HUES6 (cell line): Measurements from ENCODE around the gene ANO10.

Experiments used
- H3K27ac ChIP-seq: 2 replicates; pipeline ENCODE4 v1.7.0; 2013; ENCODE audit warnings: low read depth, mild to moderate bottlenecking, low read length, inconsistent platforms
- H3K27me3 ChIP-seq: 2 replicates; pipeline ENCODE4 v1.6.1; 2013; ENCODE audit warnings: low read length; ENCODE audit not compliant: control insufficient read depth, insufficient read depth
- H3K36me3 ChIP-seq: 2 replicates; pipeline ENCODE4 v1.6.1; 2013; ENCODE audit warnings: low read length; ENCODE audit not compliant: control insufficient read depth, insufficient read depth
- H3K4me1 ChIP-seq: 2 replicates; pipeline ENCODE4 v1.6.1; 2013; ENCODE audit warnings: low read length; ENCODE audit not compliant: control insufficient read depth, insufficient read depth
- H3K4me3 ChIP-seq: 2 replicates; pipeline ENCODE4 v1.5.1; 2013; ENCODE audit warnings: low read depth, low read length
- H3K9ac ChIP-seq: one replicate; pipeline ENCODE4 v1.6.1; 2013; ENCODE audit warnings: mild to moderate bottlenecking, low read length
- H3K9me3 ChIP-seq: 2 replicates; pipeline ENCODE4 v1.6.1; 2013; ENCODE audit warnings: low read depth, low read length; ENCODE audit not compliant: control insufficient read depth, insufficient read depth

The ANO10 gene

DNA sequence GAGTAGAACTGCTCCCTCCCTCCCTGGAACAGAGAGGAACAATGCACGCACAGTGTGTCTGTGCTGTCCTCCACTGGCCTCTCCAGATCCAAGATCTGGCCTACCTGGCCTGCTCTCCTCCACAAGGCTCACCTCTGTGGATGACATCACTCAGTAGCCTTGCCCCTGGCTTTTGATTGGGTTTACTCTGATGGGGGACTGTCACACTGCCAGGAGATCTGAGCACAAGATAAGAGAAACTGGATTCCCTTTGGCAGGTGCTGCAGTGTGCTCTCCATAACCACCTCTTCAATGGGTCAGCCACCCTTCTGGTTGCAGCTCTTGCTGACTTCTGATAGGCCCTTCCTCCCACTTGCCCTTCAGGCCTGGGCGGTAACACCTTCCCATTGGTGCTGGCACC lies 22.6 kb upstream of the ANO10 start:
- H3K9me3 ChIP-seq = no peaks in the 10 kb centered on the region
- no peak overlapping the region for H3K27ac ChIP-seq

DNA sequence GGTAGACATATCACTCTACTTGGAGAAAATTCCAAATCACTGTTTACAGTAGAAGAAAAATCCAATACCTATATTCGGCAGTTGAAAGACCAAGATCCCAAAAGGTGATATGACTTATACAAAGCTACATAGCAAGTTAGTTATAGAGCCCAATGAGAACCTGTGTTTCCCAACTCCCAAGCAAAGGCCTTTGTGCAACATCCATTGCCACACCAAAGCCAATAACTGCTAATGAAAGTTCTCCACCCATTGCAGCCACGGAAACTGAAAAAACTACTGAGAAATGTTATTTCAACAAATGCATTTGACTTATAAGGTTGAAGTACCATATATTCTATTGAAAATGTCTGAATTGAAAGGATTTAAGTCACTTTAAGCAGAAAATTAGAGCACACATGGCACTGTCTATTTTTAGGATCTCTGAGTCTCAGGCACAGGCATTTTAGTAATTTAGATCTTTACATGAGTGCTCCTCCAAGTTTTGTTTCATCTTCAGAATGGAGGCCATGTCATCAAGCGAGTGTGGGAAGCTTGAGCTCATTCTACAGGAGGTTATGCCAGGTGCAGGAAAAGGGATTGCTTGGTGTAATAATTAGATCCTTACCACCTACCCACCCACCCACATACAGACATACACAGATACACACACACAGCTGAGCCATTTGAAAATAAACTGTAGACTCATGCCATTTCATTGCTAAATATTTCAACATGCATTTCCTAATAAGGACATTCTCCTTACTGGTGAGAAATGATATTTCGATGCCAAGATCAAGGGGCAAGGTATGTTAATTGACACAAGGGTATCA lies 19.7 kb upstream of the ANO10 start:
- no peak overlapping the region for H3K9ac ChIP-seq
- no peak overlapping the region for H3K27ac ChIP-seq
- no peak overlapping the region for H3K4me3 ChIP-seq
- H3K36me3 ChIP-seq = no peaks in the 10 kb centered on the region
- no peaks in the 10 kb centered on the region for H3K9me3 ChIP-seq
- H3K27me3 ChIP-seq = no peaks in the 10 kb centered on the region
- H3K4me1 ChIP-seq = peaks cover 7% of the 10 kb centered on the region; the same call in 1 of the 2 replicates

More for the DNA sequence above, 22.6 kb upstream of the ANO10 start:
- H3K4me3 ChIP-seq = no peak overlapping the region
- H3K4me1 ChIP-seq = peaks cover 12% of the 10 kb centered on the region
- H3K9ac ChIP-seq = no peak overlapping the region
- no peaks in the 10 kb centered on the region for H3K27me3 ChIP-seq
- H3K36me3 ChIP-seq = no peaks in the 10 kb centered on the region

DNA sequence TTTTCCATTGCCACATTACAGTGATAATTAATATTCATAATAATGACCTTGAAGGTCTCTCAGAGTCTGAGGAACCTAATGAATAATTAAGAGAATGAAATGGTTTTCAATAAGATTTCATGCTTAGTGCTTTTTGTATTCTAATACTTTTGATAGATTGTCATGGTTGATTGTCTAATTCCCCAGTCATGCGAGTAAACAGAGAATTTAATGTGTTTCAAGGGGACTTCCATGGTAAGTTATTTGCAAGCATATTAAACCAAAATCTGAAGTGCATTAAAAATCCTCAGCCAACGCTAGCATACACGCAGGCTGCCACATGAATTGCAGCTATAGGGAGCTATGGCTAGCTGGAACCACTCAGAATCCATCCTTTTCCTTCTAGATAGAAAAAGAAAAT lies 18.9 kb upstream of the ANO10 start:
- H3K9ac ChIP-seq = no peak overlapping the region
- no peak overlapping the region for H3K27ac ChIP-seq
- no peak overlapping the region for H3K4me3 ChIP-seq
- no peaks in the 10 kb centered on the region for H3K27me3 ChIP-seq
- no peaks in the 10 kb centered on the region for H3K9me3 ChIP-seq
- no peaks in the 10 kb centered on the region for H3K36me3 ChIP-seq
- H3K4me1 ChIP-seq = peaks cover 7% of the 10 kb centered on the region; the same call in 1 of the 2 replicates

DNA sequence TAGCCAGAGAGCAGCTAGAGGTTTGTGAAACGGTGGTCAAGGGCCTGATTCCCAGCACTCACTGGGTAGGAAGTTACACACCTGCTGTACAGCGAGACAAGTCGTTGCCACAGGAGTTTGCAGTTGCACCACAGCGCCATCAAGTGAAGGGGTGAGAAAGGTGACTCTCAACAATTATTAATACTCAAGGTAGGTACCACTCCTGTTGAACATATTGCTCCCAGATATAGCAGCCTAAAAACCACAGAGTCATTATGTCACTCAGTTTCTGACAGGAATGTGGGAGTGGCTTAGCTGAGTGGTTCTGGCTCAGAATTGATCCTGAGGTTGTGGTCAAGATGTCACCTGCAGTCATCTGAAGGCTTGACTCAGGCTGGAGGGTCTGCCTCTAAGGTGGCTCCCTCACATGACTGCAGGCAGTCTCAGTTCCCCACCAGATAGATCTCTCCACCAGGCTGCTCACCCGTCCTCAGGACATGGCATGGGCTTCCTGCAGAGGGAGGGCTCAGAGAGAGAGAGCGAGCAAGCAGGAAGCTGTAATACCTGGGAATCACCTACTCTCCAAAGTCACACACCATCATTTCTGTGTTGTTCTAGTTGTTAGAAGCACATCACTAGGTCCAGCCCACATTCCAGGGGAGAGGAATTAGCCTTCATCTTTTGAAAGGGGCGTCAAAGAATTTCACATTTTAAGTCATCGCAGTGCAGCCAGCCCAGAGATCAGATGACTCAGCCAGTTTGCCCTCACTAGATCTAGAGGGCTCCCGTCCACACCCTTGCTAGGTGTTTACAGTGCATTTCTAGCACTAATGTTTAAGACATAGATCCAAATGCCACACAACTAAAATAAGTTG lies 17.0 kb upstream of the ANO10 start:
- Histone ChIP-seq H3K9me3 (no peaks in the 10 kb centered on the region), H3K9ac (no peak overlapping the region), H3K27ac (no peak overlapping the region), H3K27me3 (no peaks in the 10 kb centered on the region), H3K4me1 (peaks cover 7% of the 10 kb centered on the region; the same call in 1 of the 2 replicates), H3K4me3 (no peak overlapping the region), H3K36me3 (no peaks in the 10 kb centered on the region)

DNA sequence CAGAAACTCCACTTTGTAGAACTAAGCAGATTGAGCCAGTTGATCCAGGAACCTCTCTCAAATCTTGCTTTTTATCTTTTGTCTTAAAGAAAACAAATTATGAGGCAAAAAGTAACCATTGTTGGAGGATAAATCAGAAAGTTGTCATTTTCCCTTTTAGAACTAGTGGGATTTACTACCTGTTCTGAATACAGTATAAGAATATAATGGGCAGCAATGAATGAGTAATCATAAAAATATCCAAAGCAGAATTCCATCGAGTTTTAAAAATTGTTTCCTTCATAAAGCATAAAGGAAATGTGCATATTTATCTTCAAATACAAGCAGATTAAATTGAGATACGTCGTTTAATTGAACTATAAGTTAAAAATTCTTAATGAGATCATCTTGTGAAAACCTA lies 15.9 kb upstream of the ANO10 start:
- H3K36me3 ChIP-seq = no peaks in the 10 kb centered on the region
- H3K27ac ChIP-seq = no peak overlapping the region
- H3K4me1 ChIP-seq = peaks cover 7% of the 10 kb centered on the region; the same call in 1 of the 2 replicates
- no peak overlapping the region for H3K9ac ChIP-seq
- peaks cover 3% of the 10 kb centered on the region; the same call in 1 of the 2 replicates for H3K9me3 ChIP-seq
- no peaks in the 10 kb centered on the region for H3K27me3 ChIP-seq
- H3K4me3 ChIP-seq = no peak overlapping the region

DNA sequence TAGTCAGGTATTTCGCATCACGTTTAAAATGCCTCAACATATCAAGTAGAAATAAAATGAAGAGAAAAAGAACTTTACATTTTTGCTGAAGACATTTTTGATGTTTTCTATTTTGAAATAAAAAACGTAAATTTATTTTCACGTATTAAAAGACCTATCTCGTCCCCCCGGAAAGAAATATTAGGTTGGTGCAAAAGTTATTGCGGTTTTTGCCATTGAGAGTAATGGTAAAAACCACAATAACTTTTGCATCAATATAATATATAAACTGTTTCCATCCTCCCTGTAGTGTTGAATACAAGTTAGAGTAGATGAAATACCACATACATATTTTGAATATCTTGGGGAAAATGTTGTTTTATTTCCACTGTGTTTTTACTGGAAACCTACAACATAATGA lies 11.2 kb upstream of the ANO10 start:
- no peaks in the 10 kb centered on the region for H3K36me3 ChIP-seq
- no peak overlapping the region for H3K4me3 ChIP-seq
- no peaks in the 10 kb centered on the region for H3K27me3 ChIP-seq
- no peak overlapping the region for H3K27ac ChIP-seq
- H3K9me3 ChIP-seq = peaks cover 6% of the 10 kb centered on the region; the same call in 1 of the 2 replicates
- H3K9ac ChIP-seq = no peak overlapping the region
- H3K4me1 ChIP-seq = no peaks in the 10 kb centered on the region

DNA sequence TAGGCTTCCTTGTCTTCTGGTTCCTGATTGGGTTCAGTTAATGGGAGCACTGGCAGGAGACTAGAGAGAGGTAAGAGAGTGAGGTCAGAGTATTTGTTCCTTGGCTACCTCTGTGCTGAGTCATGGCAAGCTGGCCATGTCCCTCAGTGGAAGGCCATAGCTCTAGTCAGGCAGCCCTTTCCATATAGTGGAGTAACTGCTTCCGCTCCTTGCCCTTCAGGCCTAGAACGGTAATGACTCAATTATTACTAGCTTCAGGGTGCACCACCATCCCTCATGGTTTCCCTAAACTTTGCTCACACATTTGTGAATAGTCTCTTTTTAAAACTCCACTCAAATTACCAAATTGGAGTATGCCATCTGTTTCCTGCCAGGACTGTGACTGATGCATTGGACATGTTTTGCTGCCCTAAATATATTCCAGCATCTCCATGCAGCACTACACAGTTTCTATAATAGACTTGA lies 10.5 kb upstream of the ANO10 start:
- no peak overlapping the region for H3K9ac ChIP-seq
- H3K4me1 ChIP-seq = no peaks in the 10 kb centered on the region
- no peaks in the 10 kb centered on the region for H3K36me3 ChIP-seq

DNA sequence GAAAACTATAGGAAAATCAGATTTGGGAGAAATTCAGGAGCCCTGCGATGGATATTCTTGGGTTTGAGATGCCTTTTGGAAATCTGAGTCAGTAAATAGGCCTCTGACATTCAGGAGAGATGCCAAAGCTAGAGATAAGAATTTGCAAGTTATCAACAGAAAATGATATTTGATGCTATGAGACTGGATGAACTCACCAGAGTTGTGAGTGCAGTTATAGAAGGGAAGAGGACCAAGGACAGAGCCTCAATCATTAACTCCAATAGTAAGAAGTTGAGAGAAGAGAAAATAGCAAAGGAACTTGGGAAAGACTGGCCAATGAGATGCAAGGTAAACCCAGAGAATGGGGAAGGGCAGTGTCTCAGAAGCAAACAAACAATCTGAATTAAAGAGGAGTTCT lies 7.9 kb upstream of the ANO10 start:
- Histone ChIP-seq H3K9me3 (peaks cover 9% of the 10 kb centered on the region; the same call in 1 of the 2 replicates), H3K4me3 (no peak overlapping the region), H3K27ac (no peak overlapping the region), H3K4me1 (no peaks in the 10 kb centered on the region), H3K36me3 (no peaks in the 10 kb centered on the region), H3K27me3 (no peaks in the 10 kb centered on the region), H3K9ac (no peak overlapping the region)

More for the DNA sequence above, 10.5 kb upstream of the ANO10 start:
- no peak overlapping the region for H3K27ac ChIP-seq
- H3K27me3 ChIP-seq = no peaks in the 10 kb centered on the region
- no peak overlapping the region for H3K4me3 ChIP-seq
- peaks cover 6% of the 10 kb centered on the region; the same call in 1 of the 2 replicates for H3K9me3 ChIP-seq

DNA sequence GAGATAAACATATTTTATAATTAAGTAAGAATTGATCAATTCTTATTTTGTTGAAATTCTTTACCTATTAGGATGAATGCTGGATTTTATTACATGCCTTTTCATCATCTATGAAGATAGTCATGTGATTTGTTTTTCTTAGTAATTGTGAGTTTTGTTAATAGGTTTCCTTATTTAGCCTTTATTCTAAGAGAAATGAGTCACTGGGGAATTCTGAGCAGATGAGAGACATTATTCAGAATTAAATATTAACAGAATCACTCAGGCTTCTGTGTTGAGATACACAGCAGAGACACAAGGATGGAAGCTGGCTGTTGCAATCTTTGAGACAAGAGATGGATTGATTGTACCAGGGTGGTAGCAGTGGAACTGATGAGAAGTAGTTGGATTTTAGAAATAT lies 7.4 kb upstream of the ANO10 start:
- no peaks in the 10 kb centered on the region for H3K36me3 ChIP-seq
- no peak overlapping the region for H3K9ac ChIP-seq
- no peak overlapping the region for H3K4me3 ChIP-seq
- H3K9me3 ChIP-seq = peaks cover 9% of the 10 kb centered on the region; the same call in 1 of the 2 replicates
- H3K4me1 ChIP-seq = no peaks in the 10 kb centered on the region
- no peak overlapping the region for H3K27ac ChIP-seq
- no peaks in the 10 kb centered on the region for H3K27me3 ChIP-seq

DNA sequence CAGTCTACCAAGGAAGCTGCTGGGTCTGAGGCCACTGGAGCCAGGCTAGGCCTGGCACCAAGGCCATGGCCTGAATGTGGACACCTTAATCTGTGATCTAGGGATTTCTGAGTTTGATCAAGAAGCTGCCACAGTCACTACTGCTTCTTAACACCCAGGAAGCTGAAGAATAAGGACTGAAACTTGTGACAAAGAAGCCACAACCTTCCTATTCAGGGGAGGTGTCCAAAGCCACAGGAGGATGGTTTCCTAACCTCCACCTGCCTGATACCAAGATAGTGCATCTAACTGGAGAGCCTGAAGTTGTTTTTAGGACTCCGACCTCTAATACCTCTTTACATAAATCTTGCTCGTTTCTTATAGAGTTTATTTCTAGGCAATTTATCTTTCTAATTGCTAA lies 5.5 kb upstream of the ANO10 start:
- peaks cover 3% of the 10 kb centered on the region; the same call in 1 of the 2 replicates for H3K4me1 ChIP-seq
- H3K27me3 ChIP-seq = no peaks in the 10 kb centered on the region
- H3K4me3 ChIP-seq = no peak overlapping the region
- H3K9ac ChIP-seq = no peak overlapping the region
- H3K9me3 ChIP-seq = peaks cover 6% of the 10 kb centered on the region; the same call in 1 of the 2 replicates
- no peak overlapping the region for H3K27ac ChIP-seq
- no peaks in the 10 kb centered on the region for H3K36me3 ChIP-seq
